ENCODE results near the gene C12orf54.

The C12orf54 gene

DNA sequence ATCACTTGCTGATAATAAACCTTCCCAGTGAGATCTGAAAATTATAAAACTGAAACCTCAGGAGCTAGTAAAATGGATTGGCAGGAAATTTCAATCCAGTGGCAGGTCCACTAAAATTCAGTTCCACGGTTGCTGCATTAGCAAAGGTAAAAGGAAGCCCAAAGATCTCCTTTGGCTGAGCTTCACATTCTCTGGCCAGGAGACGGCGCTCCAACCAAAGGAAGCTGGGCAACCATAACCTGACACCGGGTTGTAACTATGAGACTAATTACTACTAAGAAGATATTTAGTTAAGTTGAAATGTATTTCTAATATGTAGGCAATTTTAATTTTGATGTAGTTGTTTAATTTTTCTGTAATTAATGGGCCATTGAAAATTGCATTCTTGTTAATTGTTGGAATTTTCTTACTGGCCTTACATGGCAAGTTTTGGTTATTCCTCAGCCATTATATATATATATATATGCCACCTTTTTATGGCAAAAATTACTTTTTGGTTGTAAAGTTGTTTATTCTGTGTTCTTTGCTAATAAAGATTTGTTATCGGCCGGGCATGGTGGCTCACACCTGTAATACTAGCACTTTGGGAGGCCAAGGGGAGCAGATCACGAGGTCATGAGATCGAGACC lies 60.1 kb downstream of the C12orf54 start:
- peak; percentile 38 for DNase-seq (ENCODE audit: low read depth)
- TF ChIP-seq, protein P1, sequence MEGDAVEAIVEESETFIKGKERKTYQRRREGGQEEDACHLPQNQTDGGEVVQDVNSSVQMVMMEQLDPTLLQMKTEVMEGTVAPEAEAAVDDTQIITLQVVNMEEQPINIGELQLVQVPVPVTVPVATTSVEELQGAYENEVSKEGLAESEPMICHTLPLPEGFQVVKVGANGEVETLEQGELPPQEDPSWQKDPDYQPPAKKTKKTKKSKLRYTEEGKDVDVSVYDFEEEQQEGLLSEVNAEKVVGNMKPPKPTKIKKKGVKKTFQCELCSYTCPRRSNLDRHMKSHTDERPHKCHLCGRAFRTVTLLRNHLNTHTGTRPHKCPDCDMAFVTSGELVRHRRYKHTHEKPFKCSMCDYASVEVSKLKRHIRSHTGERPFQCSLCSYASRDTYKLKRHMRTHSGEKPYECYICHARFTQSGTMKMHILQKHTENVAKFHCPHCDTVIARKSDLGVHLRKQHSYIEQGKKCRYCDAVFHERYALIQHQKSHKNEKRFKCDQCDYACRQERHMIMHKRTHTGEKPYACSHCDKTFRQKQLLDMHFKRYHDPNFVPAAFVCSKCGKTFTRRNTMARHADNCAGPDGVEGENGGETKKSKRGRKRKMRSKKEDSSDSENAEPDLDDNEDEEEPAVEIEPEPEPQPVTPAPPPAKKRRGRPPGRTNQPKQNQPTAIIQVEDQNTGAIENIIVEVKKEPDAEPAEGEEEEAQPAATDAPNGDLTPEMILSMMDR (conservative IDR thresholded peaks at IDR 0.05; ENCODE audit: low read depth, low read length) = peak; percentile 79
- H3K4me3 ChIP-seq (ENCODE audit: low read depth, low read length) = no peak overlapping the region

DNA sequence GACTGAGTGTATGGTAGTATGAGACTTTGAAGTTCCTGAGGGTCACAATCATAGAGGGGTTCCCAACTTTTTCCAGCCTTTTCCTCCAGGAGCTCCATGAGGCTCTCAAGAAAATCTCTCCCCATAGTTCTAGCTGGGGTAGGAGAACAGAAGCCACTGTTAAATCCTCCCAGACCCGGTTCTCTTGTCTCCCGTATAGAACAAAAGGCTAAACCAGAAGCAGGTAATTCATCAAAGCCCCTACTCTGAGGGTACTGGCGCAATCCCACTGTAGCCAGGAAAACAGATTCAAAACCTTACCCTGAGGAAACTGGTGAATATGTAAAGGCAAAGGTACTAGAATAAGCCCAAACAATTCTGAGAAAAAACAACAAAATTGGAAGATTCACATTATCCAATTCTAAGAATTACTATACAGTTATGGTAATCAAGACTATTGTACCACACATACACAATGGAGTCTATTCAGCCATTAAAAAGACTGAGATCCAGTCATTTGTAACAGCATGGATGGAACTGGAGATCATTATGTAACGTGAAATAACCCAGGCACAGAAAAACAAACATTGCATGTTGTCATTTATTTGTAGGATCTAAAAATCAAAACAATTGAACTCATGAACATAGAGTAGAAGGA lies 63.7 kb downstream of the C12orf54 start:
- no peak overlapping the region for H3K4me3 ChIP-seq (ENCODE audit: low read depth, low read length)
- no peak for DNase-seq (ENCODE audit: low read depth)
- TF ChIP-seq, protein P1 (conservative IDR thresholded peaks at IDR 0.05; ENCODE audit: low read depth, low read length) = no peak

All from choroid plexus epithelial cell (primary cell).